Islet of Langerhans (tissue), 1 donor: ENCODE results near the gene MOGAT3.

Experiments used
- FAIRE-seq: peaks from one replicate; lab custom pipeline; 2011; peaks lifted over from hg19 to GRCh38; lab: Jason Lieb, UNC

The MOGAT3 gene

GRCh38 chr7:101172005-101172853, 28.6 kb downstream of the MOGAT3 start:
- no peak for FAIRE-seq

- no peak for FAIRE-seq
Observed at GRCh38 chr7:101171442-101171837, 29.4 kb downstream of the MOGAT3 start.

- no peak for FAIRE-seq
Observed at GRCh38 chr7:101170617-101171441, 30.0 kb downstream of the MOGAT3 start.

GRCh38 chr7:101169838-101170551, 30.8 kb downstream of the MOGAT3 start:
- no peak for FAIRE-seq

GRCh38 chr7:101169110-101169837, 31.6 kb downstream of the MOGAT3 start:
- FAIRE-seq = no peak

GRCh38 chr7:101168412-101169049, 32.3 kb downstream of the MOGAT3 start:
- FAIRE-seq = no peak

GRCh38 chr7:101167645-101168411, 33.0 kb downstream of the MOGAT3 start:
- FAIRE-seq = no peak

GRCh38 chr7:101166909-101167644, 33.8 kb downstream of the MOGAT3 start:
- FAIRE-seq = no peak

GRCh38 chr7:101166648-101166908, 34.3 kb downstream of the MOGAT3 start:
- FAIRE-seq = no peak

- FAIRE-seq = no peak
Observed at GRCh38 chr7:101165958-101166647, 34.7 kb downstream of the MOGAT3 start.

- no peak for FAIRE-seq
Observed at GRCh38 chr7:101165075-101165957, 35.5 kb downstream of the MOGAT3 start, which contains the start of gene VGF. TSS of gene VGF (minus strand) at chr7:101165569. CDS start at chr7:101164843, 726 bp downstream.

- no peak for FAIRE-seq
Observed at GRCh38 chr7:101164071-101164840, 36.6 kb downstream of the MOGAT3 start.

- FAIRE-seq = no peak
Observed at GRCh38 chr7:101163279-101164070, 37.4 kb downstream of the MOGAT3 start.

GRCh38 chr7:101162551-101163278, 38.1 kb downstream of the MOGAT3 start:
- FAIRE-seq = no peak

- FAIRE-seq = no peak
Observed at GRCh38 chr7:101161692-101162471, 39.0 kb downstream of the MOGAT3 start.
